SK-N-SH (cell line): ENCODE data around the gene VWA5B2. TPM values are rescaled to one million over a fixed set of nuclear protein-coding genes. Genes with fewer than 3 reads are reported as not detected.

Experiments used
- CTCF ChIA-PET: fragments of 300-600, 350-600 bp; formaldehyde crosslinking; extraction: SDS; loops from one replicate; lab custom pipeline; 2021; lab: Yijun Ruan, JAX
- POLR2A ChIA-PET: fragments of 350-600 bp; sonication (Branson Sonifier 250); formaldehyde crosslinking; extraction: SDS; loops from one replicate; lab custom pipeline; 2020; ENCODE audit warnings: antibody characterized with exemption, inconsistent platforms; lab: Yijun Ruan, JAX
- DNase-seq: peaks from one replicate; pipeline ENCODE4 v3.0.0; 2012
- H2AFZ ChIP-seq: fragments of 200-600 bp; sonication (generic); 2 replicates; pipeline ENCODE4 v1.8.1; 2016; ENCODE audit warnings: antibody characterized with exemption, mild to moderate bottlenecking, low read depth
- H3F3A ChIP-seq: fragments of 200-600 bp; sonication (generic); replicated peaks from 2 replicates; pipeline ENCODE3; 2016; ENCODE audit warnings: antibody characterized with exemption, mild to moderate bottlenecking; ENCODE audit not compliant: insufficient read depth
- H3K27ac ChIP-seq, 2 experiments: fragments of 200-500 bp in 1 of 2; fragments of 200-600 bp in 1 of 2; sonication (Bioruptor generic) in 1 of 2; sonication (generic), shearing (Covaris generic) in 1 of 2; 2 replicates each; pipeline versions ENCODE4 v1.5.1 to v1.6.1; 2014 to 2016; ENCODE audit warnings: low read depth in 2 of 2, inconsistent platforms in 1 of 2, low read length in 1 of 2, mild to moderate bottlenecking in 1 of 2, mixed read lengths in 1 of 2
- H3K27me3 ChIP-seq: fragments of 200-600 bp; sonication (generic), shearing (Covaris generic); 2 replicates; pipeline ENCODE4 v1.6.1; 2016; ENCODE audit warnings: mixed run types; ENCODE audit not compliant: insufficient read depth
- H3K36me3 ChIP-seq, 2 experiments: fragments of 200-500 bp in 1 of 2; fragments of 200-600 bp in 1 of 2; sonication (Bioruptor generic) in 1 of 2; sonication (generic) in 1 of 2; replicated peaks in 1 of 2; 2 replicates each; pipeline versions ENCODE3 to v1.5.1; 2014 to 2016; ENCODE audit warnings: low read length in 1 of 2, mild to moderate bottlenecking in 1 of 2; ENCODE audit not compliant: insufficient read depth in 2 of 2, control insufficient read depth in 1 of 2
- H3K4me1 ChIP-seq, 2 experiments: fragments of 200-500 bp in 1 of 2; fragments of 200-600 bp in 1 of 2; sonication (Bioruptor generic) in 1 of 2; sonication (generic), shearing (Covaris generic) in 1 of 2; 2 replicates each; pipeline versions ENCODE4 v1.5.1 to v1.6.1; 2014 to 2016; ENCODE audit warnings: low read depth in 1 of 2, low read length in 1 of 2, mixed run types in 1 of 2; ENCODE audit not compliant: insufficient read depth in 2 of 2, control insufficient read depth in 1 of 2
- H3K4me2 ChIP-seq: fragments of 200-600 bp; sonication (generic), shearing (Covaris generic); 2 replicates; pipeline ENCODE4 v1.6.1; 2017; ENCODE audit warnings: mixed run types
- H3K4me3 ChIP-seq, 2 experiments: fragments of 200-500 bp in 1 of 2; fragments of 200-600 bp in 1 of 2; sonication (Bioruptor generic) in 1 of 2; sonication (generic), shearing (Covaris generic) in 1 of 2; 2 replicates each; pipeline versions ENCODE4 v1.5.1 to v1.8.1; 2014 to 2016; ENCODE audit warnings: low read depth in 2 of 2, inconsistent platforms in 1 of 2, low read length in 1 of 2, mild to moderate bottlenecking in 1 of 2, mixed read lengths in 1 of 2, moderate library complexity in 1 of 2
- H3K79me2 ChIP-seq: fragments of 200-600 bp; sonication (generic); 2 replicates; pipeline ENCODE4 v1.8.1; 2017; ENCODE audit warnings: mild to moderate bottlenecking; ENCODE audit not compliant: insufficient read depth
- H3K9ac ChIP-seq: fragments of 200-600 bp; sonication (generic); 2 replicates; pipeline ENCODE4 v1.6.1; 2017; ENCODE audit warnings: mixed run types
- H3K9me2 ChIP-seq: fragments of 200-600 bp; sonication (generic); 2 replicates; pipeline ENCODE4 v1.6.1; 2017; ENCODE audit warnings: mixed run types
- H3K9me3 ChIP-seq: fragments of 200-600 bp; sonication (generic); 2 replicates; pipeline ENCODE4 v1.6.1; 2017; ENCODE audit warnings: mixed run types, mild to moderate bottlenecking, moderate library complexity
- H4K20me1 ChIP-seq: fragments of 200-600 bp; sonication (generic); 2 replicates; pipeline ENCODE4 v1.6.1; 2017; ENCODE audit warnings: mild to moderate bottlenecking, mixed run types; ENCODE audit not compliant: insufficient read depth
- EP300 ChIP-seq, 2 experiments: IDR thresholded peaks; 2 replicates each; pipeline versions ENCODE4 v1.4.0 to v1.6.1; 2012; ENCODE audit warnings: borderline replicate concordance in 1 of 2, low read depth in 1 of 2, low read length in 1 of 2
- FOXM1 ChIP-seq: IDR thresholded peaks from 2 replicates; pipeline ENCODE4 v1.4.0; 2012; ENCODE audit warnings: low read depth, mild to moderate bottlenecking
- MAX ChIP-seq: IDR thresholded peaks from 2 replicates; pipeline ENCODE4 v1.4.0; 2012; ENCODE audit warnings: low read depth
- MEF2A ChIP-seq: IDR thresholded peaks from 2 replicates; pipeline ENCODE4 v1.4.0; 2012; ENCODE audit warnings: low read depth, borderline replicate concordance
- SIN3A ChIP-seq: IDR thresholded peaks from 2 replicates; pipeline ENCODE4 v1.6.1; 2012; ENCODE audit warnings: low read depth, mild to moderate bottlenecking, low read length, moderate library complexity, borderline replicate concordance
- TCF12 ChIP-seq: IDR thresholded peaks from 2 replicates; pipeline ENCODE4 v1.4.0; 2012
- WGBS: methylation state at CpG from one replicate; pipeline ENCODE4 v1.1.6; 2017; ENCODE audit warnings: low lambda C conversion rate; 5-methylcytosine and 5-hydroxymethylcytosine counted together
- polyA plus RNA-seq, 3 experiments: library from polyadenylated mRNA; depleted of rRNA; stranded (reverse); fragments of >200 nt; gene quantifications; 2 replicates each; pipeline ENCODE4 v1.2.3, GENCODE V29; 2012
- TF ChIP-seq, protein P1 (sequence below): IDR thresholded peaks from 2 replicates; pipeline ENCODE4; 2012
- TF ChIP-seq, protein P2 (sequence below): IDR thresholded peaks from 2 replicates; pipeline ENCODE4 v1.4.0; 2012; ENCODE audit warnings: low read depth, borderline replicate concordance
- TF ChIP-seq, protein P3 (sequence below): IDR thresholded peaks from 2 replicates; pipeline ENCODE4 v1.6.1; 2012; ENCODE audit warnings: mild to moderate bottlenecking, low read depth, low read length, moderate library complexity
- TF ChIP-seq, protein P4 (sequence below): fragments of 200-600 bp; sonication (generic); IDR thresholded peaks from 2 replicates; pipeline ENCODE4 v1.6.1; 2017; ENCODE audit warnings: antibody characterized with exemption, mild to moderate bottlenecking, moderate library complexity
- TF ChIP-seq, protein P5 (sequence below): fragments of 150-350 bp; IDR thresholded peaks from 2 replicates; pipeline ENCODE4 v1.6.1; 2016; ENCODE audit warnings: mild to moderate bottlenecking, low read depth, low read length

Gene VWA5B2
- polyA plus RNA-seq, 1 of the 3 experiments (the other 2 are of a cell fraction): 0.08 TPM

GRCh38 chr3:184238246-184238818, 8.9 kb downstream of the VWA5B2 start:
- no peaks in the 10 kb centered on the region for H3K79me2 ChIP-seq
- H3K4me3 ChIP-seq: no peak overlapping the region
- no peaks in the 10 kb centered on the region for H3K27me3 ChIP-seq
- no peak overlapping the region for H2AFZ ChIP-seq
- 74% methylated on average over 11 of the region's 13 CpGs for WGBS
- H3K9me3 ChIP-seq: no peaks in the 10 kb centered on the region
- peaks cover 0 to 12% of the 10 kb centered on the region in 2 experiments; a peak in 2 of 4 replicates for H3K4me1 ChIP-seq
- H4K20me1 ChIP-seq: 0 out of 2 replicates have a peak, but pooled peaks cover 11% of the 10 kb centered on the region
- peaks cover 3 to 13% of the 10 kb centered on the region in 2 experiments for H3K36me3 ChIP-seq
- TF ChIP-seq MEF2A (no peak), FOXM1 (no peak), EP300 (IDR thresholded peaks at IDR 0.05; ENCODE audit: borderline replicate concordance in 1 of 2, low read depth in 1 of 2, low read length in 1 of 2) (no peak)
- TF ChIP-seq, protein P1, sequence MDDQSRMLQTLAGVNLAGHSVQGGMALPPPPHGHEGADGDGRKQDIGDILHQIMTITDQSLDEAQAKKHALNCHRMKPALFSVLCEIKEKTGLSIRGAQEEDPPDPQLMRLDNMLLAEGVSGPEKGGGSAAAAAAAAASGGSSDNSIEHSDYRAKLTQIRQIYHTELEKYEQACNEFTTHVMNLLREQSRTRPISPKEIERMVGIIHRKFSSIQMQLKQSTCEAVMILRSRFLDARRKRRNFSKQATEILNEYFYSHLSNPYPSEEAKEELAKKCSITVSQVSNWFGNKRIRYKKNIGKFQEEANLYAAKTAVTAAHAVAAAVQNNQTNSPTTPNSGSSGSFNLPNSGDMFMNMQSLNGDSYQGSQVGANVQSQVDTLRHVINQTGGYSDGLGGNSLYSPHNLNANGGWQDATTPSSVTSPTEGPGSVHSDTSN: no peak
- TF ChIP-seq, protein P2, sequence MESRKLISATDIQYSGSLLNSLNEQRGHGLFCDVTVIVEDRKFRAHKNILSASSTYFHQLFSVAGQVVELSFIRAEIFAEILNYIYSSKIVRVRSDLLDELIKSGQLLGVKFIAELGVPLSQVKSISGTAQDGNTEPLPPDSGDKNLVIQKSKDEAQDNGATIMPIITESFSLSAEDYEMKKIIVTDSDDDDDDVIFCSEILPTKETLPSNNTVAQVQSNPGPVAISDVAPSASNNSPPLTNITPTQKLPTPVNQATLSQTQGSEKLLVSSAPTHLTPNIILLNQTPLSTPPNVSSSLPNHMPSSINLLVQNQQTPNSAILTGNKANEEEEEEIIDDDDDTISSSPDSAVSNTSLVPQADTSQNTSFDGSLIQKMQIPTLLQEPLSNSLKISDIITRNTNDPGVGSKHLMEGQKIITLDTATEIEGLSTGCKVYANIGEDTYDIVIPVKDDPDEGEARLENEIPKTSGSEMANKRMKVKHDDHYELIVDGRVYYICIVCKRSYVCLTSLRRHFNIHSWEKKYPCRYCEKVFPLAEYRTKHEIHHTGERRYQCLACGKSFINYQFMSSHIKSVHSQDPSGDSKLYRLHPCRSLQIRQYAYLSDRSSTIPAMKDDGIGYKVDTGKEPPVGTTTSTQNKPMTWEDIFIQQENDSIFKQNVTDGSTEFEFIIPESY: no peak
- TF ChIP-seq, protein P3, sequence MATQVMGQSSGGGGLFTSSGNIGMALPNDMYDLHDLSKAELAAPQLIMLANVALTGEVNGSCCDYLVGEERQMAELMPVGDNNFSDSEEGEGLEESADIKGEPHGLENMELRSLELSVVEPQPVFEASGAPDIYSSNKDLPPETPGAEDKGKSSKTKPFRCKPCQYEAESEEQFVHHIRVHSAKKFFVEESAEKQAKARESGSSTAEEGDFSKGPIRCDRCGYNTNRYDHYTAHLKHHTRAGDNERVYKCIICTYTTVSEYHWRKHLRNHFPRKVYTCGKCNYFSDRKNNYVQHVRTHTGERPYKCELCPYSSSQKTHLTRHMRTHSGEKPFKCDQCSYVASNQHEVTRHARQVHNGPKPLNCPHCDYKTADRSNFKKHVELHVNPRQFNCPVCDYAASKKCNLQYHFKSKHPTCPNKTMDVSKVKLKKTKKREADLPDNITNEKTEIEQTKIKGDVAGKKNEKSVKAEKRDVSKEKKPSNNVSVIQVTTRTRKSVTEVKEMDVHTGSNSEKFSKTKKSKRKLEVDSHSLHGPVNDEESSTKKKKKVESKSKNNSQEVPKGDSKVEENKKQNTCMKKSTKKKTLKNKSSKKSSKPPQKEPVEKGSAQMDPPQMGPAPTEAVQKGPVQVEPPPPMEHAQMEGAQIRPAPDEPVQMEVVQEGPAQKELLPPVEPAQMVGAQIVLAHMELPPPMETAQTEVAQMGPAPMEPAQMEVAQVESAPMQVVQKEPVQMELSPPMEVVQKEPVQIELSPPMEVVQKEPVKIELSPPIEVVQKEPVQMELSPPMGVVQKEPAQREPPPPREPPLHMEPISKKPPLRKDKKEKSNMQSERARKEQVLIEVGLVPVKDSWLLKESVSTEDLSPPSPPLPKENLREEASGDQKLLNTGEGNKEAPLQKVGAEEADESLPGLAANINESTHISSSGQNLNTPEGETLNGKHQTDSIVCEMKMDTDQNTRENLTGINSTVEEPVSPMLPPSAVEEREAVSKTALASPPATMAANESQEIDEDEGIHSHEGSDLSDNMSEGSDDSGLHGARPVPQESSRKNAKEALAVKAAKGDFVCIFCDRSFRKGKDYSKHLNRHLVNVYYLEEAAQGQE: no peak
- ChIA-PET CTCF (interaction anchor here (0.6 to 3.5 kb wide), 4 partner anchors 9 to 1060 kb away, joined by 3 to 25 read pairs (median 14); partner anchors contain the start of genes EEF1AKMT4 and VWA5B2), POLR2A (interaction anchor here (1.3 kb wide), 1 partner anchor 8 kb away, joined by 5 read pairs; no protein-coding TSS in a partner anchor)
- no peak overlapping the region for H3K4me2 ChIP-seq
- H3K9ac ChIP-seq: no peak overlapping the region
- H3K9me2 ChIP-seq: no peaks in the 10 kb centered on the region
- H3F3A ChIP-seq: no peaks in the 10 kb centered on the region
- DNase-seq: peak; percentile 33
- no peak overlapping the region for H3K27ac ChIP-seq

DNA sequence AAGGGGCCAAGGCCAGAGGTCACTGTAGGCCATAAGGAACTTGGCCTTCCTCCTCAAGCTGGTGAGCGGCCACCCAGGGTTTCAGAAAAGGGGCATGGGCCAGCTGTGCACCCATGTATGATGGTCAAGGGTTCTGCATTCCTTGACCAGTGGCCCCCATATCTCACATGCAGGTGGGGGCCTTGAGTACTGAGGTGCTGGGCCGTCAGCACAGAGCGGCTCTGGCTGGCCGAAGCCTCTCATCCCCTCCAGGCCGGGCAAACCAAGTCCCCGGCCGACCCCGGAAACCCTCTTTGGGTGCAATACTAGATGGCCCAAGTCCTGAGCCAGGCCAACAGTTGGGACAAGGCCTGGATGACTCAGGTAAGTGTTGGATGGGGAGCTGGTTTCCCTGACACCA, 9.8 kb downstream of the VWA5B2 start:
- Histone ChIP-seq H3K9me3 (no peaks in the 10 kb centered on the region), H3K79me2 (no peaks in the 10 kb centered on the region), H3K9me2 (no peaks in the 10 kb centered on the region), H2AFZ (no peak overlapping the region), H3K4me2 (no peak overlapping the region), H3K27me3 (no peaks in the 10 kb centered on the region), H3K9ac (no peak overlapping the region), H3K4me3 (no peak overlapping the region), H3K4me1 (peaks cover 0 to 5% of the 10 kb centered on the region in 2 experiments; a peak in 1 of 4 replicates), H3F3A (no peaks in the 10 kb centered on the region), H3K27ac (no peak overlapping the region), H4K20me1 (0 out of 2 replicates have a peak, but pooled peaks cover 11% of the 10 kb centered on the region), H3K36me3 (peaks cover 3 to 22% of the 10 kb centered on the region in 2 experiments)
- 100% methylated on average over 2 of the region's 8 CpGs for WGBS
- ChIA-PET CTCF (interaction anchor here (0.6 to 3.5 kb wide), 4 partner anchors 11 to 1061 kb away, joined by 3 to 25 read pairs (median 7); partner anchors contain the start of genes EEF1AKMT4 and VWA5B2), POLR2A (no interaction called here)
- no peak for DNase-seq
- TF ChIP-seq MAX (no peak), SIN3A (no peak), TCF12 (no peak)
- TF ChIP-seq, protein P4, sequence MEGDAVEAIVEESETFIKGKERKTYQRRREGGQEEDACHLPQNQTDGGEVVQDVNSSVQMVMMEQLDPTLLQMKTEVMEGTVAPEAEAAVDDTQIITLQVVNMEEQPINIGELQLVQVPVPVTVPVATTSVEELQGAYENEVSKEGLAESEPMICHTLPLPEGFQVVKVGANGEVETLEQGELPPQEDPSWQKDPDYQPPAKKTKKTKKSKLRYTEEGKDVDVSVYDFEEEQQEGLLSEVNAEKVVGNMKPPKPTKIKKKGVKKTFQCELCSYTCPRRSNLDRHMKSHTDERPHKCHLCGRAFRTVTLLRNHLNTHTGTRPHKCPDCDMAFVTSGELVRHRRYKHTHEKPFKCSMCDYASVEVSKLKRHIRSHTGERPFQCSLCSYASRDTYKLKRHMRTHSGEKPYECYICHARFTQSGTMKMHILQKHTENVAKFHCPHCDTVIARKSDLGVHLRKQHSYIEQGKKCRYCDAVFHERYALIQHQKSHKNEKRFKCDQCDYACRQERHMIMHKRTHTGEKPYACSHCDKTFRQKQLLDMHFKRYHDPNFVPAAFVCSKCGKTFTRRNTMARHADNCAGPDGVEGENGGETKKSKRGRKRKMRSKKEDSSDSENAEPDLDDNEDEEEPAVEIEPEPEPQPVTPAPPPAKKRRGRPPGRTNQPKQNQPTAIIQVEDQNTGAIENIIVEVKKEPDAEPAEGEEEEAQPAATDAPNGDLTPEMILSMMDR: no peak
- TF ChIP-seq, protein P5, sequence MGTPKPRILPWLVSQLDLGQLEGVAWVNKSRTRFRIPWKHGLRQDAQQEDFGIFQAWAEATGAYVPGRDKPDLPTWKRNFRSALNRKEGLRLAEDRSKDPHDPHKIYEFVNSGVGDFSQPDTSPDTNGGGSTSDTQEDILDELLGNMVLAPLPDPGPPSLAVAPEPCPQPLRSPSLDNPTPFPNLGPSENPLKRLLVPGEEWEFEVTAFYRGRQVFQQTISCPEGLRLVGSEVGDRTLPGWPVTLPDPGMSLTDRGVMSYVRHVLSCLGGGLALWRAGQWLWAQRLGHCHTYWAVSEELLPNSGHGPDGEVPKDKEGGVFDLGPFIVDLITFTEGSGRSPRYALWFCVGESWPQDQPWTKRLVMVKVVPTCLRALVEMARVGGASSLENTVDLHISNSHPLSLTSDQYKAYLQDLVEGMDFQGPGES: no peak
